DOHH2 (cell line): ENCODE measurements around the gene SYCE1.

ENCODE experiments used
- CTCF ChIP-seq: fragments of 200-600 bp; sonication (generic); IDR thresholded peaks from one replicate; pipeline ENCODE4 v1.5.1; 2014; ENCODE audit warnings: antibody characterized with exemption, mild to moderate bottlenecking, low read depth, low read length; ENCODE audit not compliant: poor library complexity, severe bottlenecking
- EZH2phosphoT487 ChIP-seq: fragments of 200-600 bp; sonication (generic); IDR thresholded peaks from 2 replicates; pipeline ENCODE4 v1.6.1; 2017; ENCODE audit warnings: borderline replicate concordance, mild to moderate bottlenecking, antibody characterized with exemption, low read length, moderate library complexity, mixed read lengths

- TF ChIP-seq CTCF (no peak), EZH2phosphoT487 (no peak)
These were observed 10.8 kb downstream of the SYCE1 start for GRCh38 chr10:133554600-133554999.
